K562 (cell line): ENCODE measurements around the gene ARMH3.

Source experiments
- ATF3 ChIP-seq, 2 experiments: fragments of 450-650 bp in 1 of 2; sonication (generic) in 1 of 2; formaldehyde crosslinking in 1 of 2; IDR thresholded peaks in 1 of 2; conservative IDR thresholded peaks in 1 of 2; 2 replicates each; pipeline versions ENCODE4 v1.6.1 to v1.8.1; 2016 to 2023; ENCODE audit warnings: mild to moderate bottlenecking in 2 of 2, moderate library complexity in 2 of 2, inconsistent platforms in 1 of 2, missing genetic modification reagents in 1 of 2
- BMI1 ChIP-seq: fragments of 150-350 bp; IDR thresholded peaks from 2 replicates; pipeline ENCODE4 v1.6.1; 2014; ENCODE audit warnings: low read length
- CTCF ChIP-seq, 3 experiments: IDR thresholded peaks in 2 of 3; conservative IDR thresholded peaks in 1 of 3; 2 replicates each; pipeline ENCODE4 v1.5.1; 2011 to 2012; ENCODE audit warnings: low read length in 3 of 3, mild to moderate bottlenecking in 3 of 3, control low read depth in 2 of 3, improper control_type of control experiment in 1 of 3, inconsistent platforms in 1 of 3, low read depth in 1 of 3, mixed read lengths in 1 of 3, moderate library complexity in 1 of 3; ENCODE audit not compliant: insufficient read depth in 2 of 3
- SP1 ChIP-seq: sonication (generic); formaldehyde crosslinking; IDR thresholded peaks from 2 replicates; pipeline ENCODE4 v1.8.1; 2022; ENCODE audit warnings: mild to moderate bottlenecking, missing genetic modification reagents
- UBTF ChIP-seq, 2 experiments: IDR thresholded peaks; 2 replicates each; pipeline ENCODE4 v1.6.1; 2012; ENCODE audit warnings: improper control_type of control experiment in 2 of 2, low read depth in 2 of 2, low read length in 2 of 2, borderline replicate concordance in 1 of 2

- TF ChIP-seq SP1 (CRISPR knock-in tag) (no peak), CTCF (IDR thresholded peaks at IDR 0.05 in 2 of 3, conservative IDR thresholded peaks at IDR 0.05 in 1 of 3; ENCODE audit: insufficient read depth in 2 of 3, low read depth in 1 of 3, low read length in 3 of 3) (no peak), BMI1 (no peak), UBTF (IDR thresholded peaks at IDR 0.05; ENCODE audit: borderline replicate concordance in 1 of 2, low read depth in 2 of 2, low read length in 2 of 2) (no peak), ATF3 (IDR thresholded peaks at IDR 0.05) (no peak), ATF3 (CRISPR knock-in tag; conservative IDR thresholded peaks at IDR 0.05) (no peak)
Measured at GRCh38 chr10:101896225-101896877, 159.6 kb downstream of the ARMH3 start.
